DND-41 (cell line): ENCODE measurements around the gene ACSF3.
A peak's percentile ranks its signal among the peaks of the same experiment; 100 is the strongest.

Experiments used
- ATAC-seq: fragments of 200-7000 bp; cut with Tn5 transposase; 3 replicates; pipeline ENCODE4 v1.9.1; 2021; ENCODE audit warnings: low read depth; ENCODE audit not compliant: insufficient read depth
- DNase-seq: peaks from one replicate; pipeline ENCODE4 v3.0.0-alpha.2; 2020
- H2AFZ ChIP-seq: 2 replicates; pipeline ENCODE4 v1.6.0; 2012; ENCODE audit warnings: low read depth, low read length
- H3K27ac ChIP-seq: 2 replicates; pipeline ENCODE4 v1.5.1; 2012; ENCODE audit warnings: low read length, inconsistent platforms
- H3K27me3 ChIP-seq: fragments of 200-600 bp; sonication (generic); 2 replicates; pipeline ENCODE4 v1.6.0; 2012; ENCODE audit warnings: low read length, mild to moderate bottlenecking, inconsistent platforms; ENCODE audit not compliant: insufficient read depth, poor library complexity
- H3K36me3 ChIP-seq: 2 replicates; pipeline ENCODE4 v1.5.1; 2012; ENCODE audit warnings: low read length, inconsistent platforms; ENCODE audit not compliant: insufficient read depth
- H3K4me1 ChIP-seq: 2 replicates; pipeline ENCODE4 v1.5.1; 2012; ENCODE audit warnings: mild to moderate bottlenecking, low read length; ENCODE audit not compliant: insufficient read depth
- H3K4me2 ChIP-seq: 2 replicates; pipeline ENCODE4 v1.6.0; 2012; ENCODE audit warnings: mild to moderate bottlenecking, moderate library complexity, low read length, inconsistent platforms; ENCODE audit not compliant: insufficient read depth
- H3K4me3 ChIP-seq, 2 experiments: fragments of 200-600 bp in 1 of 2; shearing (Covaris generic) in 1 of 2; 2 replicates each; pipeline ENCODE4 v1.5.1; 2012 to 2016; ENCODE audit warnings: inconsistent platforms in 2 of 2, low read length in 2 of 2, mild to moderate bottlenecking in 2 of 2, low read depth in 1 of 2, moderate library complexity in 1 of 2
- H3K79me2 ChIP-seq: 2 replicates; pipeline ENCODE4 v1.6.0; 2012; ENCODE audit warnings: low read length, inconsistent platforms; ENCODE audit not compliant: insufficient read depth
- H3K9ac ChIP-seq: 2 replicates; pipeline ENCODE4 v1.6.0; 2012; ENCODE audit warnings: low read depth, mild to moderate bottlenecking, inconsistent platforms, low read length, moderate library complexity
- H3K9me3 ChIP-seq: 2 replicates; pipeline ENCODE4 v1.5.1; 2012; ENCODE audit warnings: low read length, moderate library complexity, mild to moderate bottlenecking, inconsistent platforms; ENCODE audit not compliant: insufficient read depth, severe bottlenecking
- H4K20me1 ChIP-seq: 2 replicates; pipeline ENCODE4 v1.6.0; 2012; ENCODE audit warnings: low read length; ENCODE audit not compliant: insufficient read depth
- EZH2 ChIP-seq: IDR thresholded peaks from 3 replicates; pipeline ENCODE4 v1.6.1; 2012; ENCODE audit warnings: borderline replicate concordance, low read depth, mild to moderate bottlenecking, moderate library complexity, low read length, inconsistent platforms; ENCODE audit not compliant: severe bottlenecking
- TF ChIP-seq, protein P1 (sequence below): IDR thresholded peaks from 2 replicates; pipeline ENCODE4 v1.5.1; 2012; ENCODE audit warnings: borderline replicate concordance, low read length, moderate library complexity, mild to moderate bottlenecking; ENCODE audit not compliant: poor library complexity, severe bottlenecking; ENCODE audit errors: extremely low read depth

Gene ACSF3

DNA sequence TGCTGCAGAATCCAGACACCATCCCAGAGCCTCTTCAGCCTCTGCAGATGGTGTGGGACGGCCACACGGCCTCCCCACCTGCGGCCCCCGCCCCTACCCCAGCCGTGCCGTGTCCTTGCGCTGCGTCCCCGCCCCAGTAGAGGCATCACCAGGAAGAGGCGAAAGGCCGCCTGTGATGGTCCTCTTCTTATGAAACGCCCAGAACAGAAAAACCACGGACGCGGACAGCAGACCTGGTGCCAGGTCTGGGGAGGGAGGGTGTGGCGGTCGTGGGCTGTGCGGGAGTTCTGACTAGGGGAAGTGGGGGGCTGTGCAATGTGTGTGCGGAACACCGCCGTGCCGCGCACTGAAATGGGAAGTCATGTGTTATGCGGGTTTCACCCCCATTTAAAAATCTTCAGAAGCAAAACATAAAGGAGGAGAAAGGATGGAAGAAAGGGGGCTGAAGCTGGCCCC, 25.5 kb downstream of the ACSF3 start:
- Histone ChIP-seq H3K27me3 (no peaks in the 10 kb centered on the region), H3K4me2 (no peak overlapping the region), H3K4me1 (peaks cover 22% of the 10 kb centered on the region), H3K27ac (no peak overlapping the region), H4K20me1 (0 out of 2 replicates have a peak, but pooled peaks cover 2% of the 10 kb centered on the region), H2AFZ (no peak overlapping the region), H3K9ac (no peak overlapping the region), H3K4me3 (no peak overlapping the region), H3K36me3 (peaks cover 85% of the 10 kb centered on the region), H3K9me3 (no peaks in the 10 kb centered on the region), H3K79me2 (no peaks in the 10 kb centered on the region)
- ATAC-seq: no peak
- peak; percentile 27 for DNase-seq
- TF ChIP-seq EZH2: no peak
- TF ChIP-seq, protein P1, sequence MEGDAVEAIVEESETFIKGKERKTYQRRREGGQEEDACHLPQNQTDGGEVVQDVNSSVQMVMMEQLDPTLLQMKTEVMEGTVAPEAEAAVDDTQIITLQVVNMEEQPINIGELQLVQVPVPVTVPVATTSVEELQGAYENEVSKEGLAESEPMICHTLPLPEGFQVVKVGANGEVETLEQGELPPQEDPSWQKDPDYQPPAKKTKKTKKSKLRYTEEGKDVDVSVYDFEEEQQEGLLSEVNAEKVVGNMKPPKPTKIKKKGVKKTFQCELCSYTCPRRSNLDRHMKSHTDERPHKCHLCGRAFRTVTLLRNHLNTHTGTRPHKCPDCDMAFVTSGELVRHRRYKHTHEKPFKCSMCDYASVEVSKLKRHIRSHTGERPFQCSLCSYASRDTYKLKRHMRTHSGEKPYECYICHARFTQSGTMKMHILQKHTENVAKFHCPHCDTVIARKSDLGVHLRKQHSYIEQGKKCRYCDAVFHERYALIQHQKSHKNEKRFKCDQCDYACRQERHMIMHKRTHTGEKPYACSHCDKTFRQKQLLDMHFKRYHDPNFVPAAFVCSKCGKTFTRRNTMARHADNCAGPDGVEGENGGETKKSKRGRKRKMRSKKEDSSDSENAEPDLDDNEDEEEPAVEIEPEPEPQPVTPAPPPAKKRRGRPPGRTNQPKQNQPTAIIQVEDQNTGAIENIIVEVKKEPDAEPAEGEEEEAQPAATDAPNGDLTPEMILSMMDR: no peak

DNA sequence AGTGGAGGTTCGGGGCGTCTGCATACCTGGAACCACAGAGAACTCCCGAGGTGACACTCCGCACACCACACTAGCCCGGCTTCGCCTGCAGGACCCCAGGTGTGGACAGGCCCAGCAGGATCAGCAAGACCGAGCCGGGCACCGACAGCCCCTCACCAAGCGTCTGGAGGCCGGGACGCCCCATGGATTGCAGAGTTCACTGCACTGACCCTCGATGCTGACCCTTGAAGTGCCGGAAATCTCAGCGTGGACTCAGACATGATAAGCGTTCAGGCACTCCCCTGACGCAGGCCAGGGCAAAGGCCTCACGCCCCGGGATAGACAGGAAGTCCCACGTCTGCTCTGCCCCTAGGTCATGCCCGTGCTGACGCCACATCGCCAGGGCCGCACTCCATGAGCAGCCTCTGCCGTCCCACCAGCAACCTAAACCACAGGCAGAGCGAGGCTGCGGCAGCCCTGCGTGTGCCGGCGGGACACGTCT, 26.0 kb downstream of the ACSF3 start:
- no peak overlapping the region for H2AFZ ChIP-seq
- H3K4me1 ChIP-seq: peaks cover 16% of the 10 kb centered on the region
- H3K79me2 ChIP-seq: no peaks in the 10 kb centered on the region
- peaks cover 85% of the 10 kb centered on the region for H3K36me3 ChIP-seq
- DNase-seq: no peak
- H3K4me2 ChIP-seq: no peak overlapping the region
- H3K9ac ChIP-seq: no peak overlapping the region
- no peak for TF ChIP-seq EZH2
- TF ChIP-seq, protein P1: no peak
- H4K20me1 ChIP-seq: 0 out of 2 replicates have a peak, but pooled peaks cover 2% of the 10 kb centered on the region
- H3K27me3 ChIP-seq: no peaks in the 10 kb centered on the region
- H3K27ac ChIP-seq: no peak overlapping the region
- H3K9me3 ChIP-seq: no peaks in the 10 kb centered on the region
- H3K4me3 ChIP-seq: no peak overlapping the region
- ATAC-seq: no peak

DNA sequence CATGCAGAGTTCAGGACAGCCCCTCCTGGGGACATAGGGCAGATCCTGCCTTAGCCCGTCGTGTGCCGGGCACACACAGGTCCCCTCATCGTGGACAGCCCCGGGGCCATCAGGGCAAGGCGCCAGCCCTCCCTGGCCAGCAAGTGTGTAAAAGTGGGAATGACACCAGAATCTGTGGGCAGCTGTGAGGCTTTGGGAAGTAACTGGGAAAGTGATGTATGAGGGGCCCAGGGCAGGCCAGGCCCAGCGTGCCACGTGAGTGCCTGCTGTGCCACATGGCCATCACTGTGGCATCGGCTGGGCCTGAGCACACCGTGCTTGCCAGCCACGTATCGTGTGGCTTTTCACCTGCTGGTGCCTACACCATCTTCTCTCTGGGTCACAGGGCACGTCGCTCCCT, 26.6 kb downstream of the ACSF3 start:
- Histone ChIP-seq H2AFZ (no peak overlapping the region), H3K36me3 (peaks cover 86% of the 10 kb centered on the region), H3K79me2 (no peaks in the 10 kb centered on the region), H4K20me1 (0 out of 2 replicates have a peak, but pooled peaks cover 2% of the 10 kb centered on the region), H3K27ac (no peak overlapping the region), H3K4me3 (no peak overlapping the region), H3K27me3 (no peaks in the 10 kb centered on the region), H3K4me1 (peaks cover 11% of the 10 kb centered on the region), H3K9me3 (no peaks in the 10 kb centered on the region), H3K9ac (no peak overlapping the region), H3K4me2 (no peak overlapping the region)
- no peak for ATAC-seq
- no peak for DNase-seq
- TF ChIP-seq, protein P1: no peak
- no peak for TF ChIP-seq EZH2

DNA sequence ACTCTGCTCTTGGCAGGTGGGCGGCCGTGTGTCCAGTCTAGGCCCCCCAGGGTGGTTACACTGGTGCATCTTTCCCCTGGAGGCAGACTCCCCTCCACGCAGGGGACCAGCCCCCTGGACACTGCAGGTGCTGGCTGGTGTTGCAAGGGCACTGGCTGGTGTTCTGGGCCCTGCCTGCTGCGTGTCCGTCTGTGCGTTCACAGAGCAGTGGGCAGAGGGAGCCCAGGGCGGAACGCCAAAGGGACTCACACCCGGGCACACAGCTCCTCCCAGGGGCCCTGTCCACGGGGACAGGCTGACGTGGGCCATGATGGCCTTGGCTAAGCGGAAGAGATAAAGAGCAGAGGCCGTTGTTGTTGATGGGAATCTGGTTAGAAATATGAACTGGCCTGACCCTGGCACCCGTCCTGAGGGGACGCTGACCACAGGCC, 27.3 kb downstream of the ACSF3 start:
- peaks cover 93% of the 10 kb centered on the region for H3K36me3 ChIP-seq
- H3K79me2 ChIP-seq: no peaks in the 10 kb centered on the region
- DNase-seq (no peak), ATAC-seq (no peak)
- H2AFZ ChIP-seq: no peak overlapping the region
- TF ChIP-seq EZH2: no peak
- peaks cover 4% of the 10 kb centered on the region for H3K4me1 ChIP-seq
- no peak overlapping the region for H3K9ac ChIP-seq
- no peak overlapping the region for H3K4me3 ChIP-seq
- no peaks in the 10 kb centered on the region for H3K27me3 ChIP-seq
- no peak overlapping the region for H3K4me2 ChIP-seq
- H3K27ac ChIP-seq: no peak overlapping the region
- H4K20me1 ChIP-seq: 0 out of 2 replicates have a peak, but pooled peaks cover 2% of the 10 kb centered on the region
- H3K9me3 ChIP-seq: no peaks in the 10 kb centered on the region
